Measurements from ENCODE around the gene SERPINA4.

DNA sequence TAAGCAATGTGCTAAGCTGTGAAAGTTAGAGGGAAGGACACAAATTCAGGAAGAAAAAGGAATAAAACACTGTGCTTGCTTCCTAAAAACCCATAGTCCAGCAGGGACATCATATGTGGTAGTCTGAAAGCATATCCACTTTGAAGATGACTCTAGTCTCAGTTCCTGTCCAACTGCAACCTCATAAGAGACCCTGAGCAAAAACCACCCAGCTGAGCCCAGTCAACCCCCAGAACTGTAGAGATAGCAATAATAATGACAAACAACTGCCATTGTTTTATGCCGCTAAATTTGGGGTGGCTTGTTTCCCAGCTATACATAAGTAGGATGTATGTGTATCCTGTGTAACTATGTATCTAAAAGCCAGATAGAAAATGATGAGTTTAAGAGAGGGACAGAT, 3.9 kb upstream of the SERPINA4 start:
- TF ChIP-seq RAD21 (IDR thresholded peaks at IDR 0.05; ENCODE audit: low read depth) (no peak), REST (IDR thresholded peaks at IDR 0.05; ENCODE audit: low read depth) (no peak)
